Stimulated activated CD4-positive, alpha-beta T cell treated with anti-CD3 and anti-CD28 coated beads, Interleukin-1b, Interleukin-23, amount 100 ng/mL, for 4 hours (primary cell): ENCODE results near the gene PMM1.
"Not testable (repeated sequence)": the region's sequence is repeated elsewhere in the genome, so short reads cannot be mapped to it uniquely, and the experiment has no call there.

ENCODE experiments used
- DNase-seq, 2 donors: peaks; one replicate each; pipeline ENCODE4 v3.0.0-alpha.2; 2020; ENCODE audit warnings: low read depth in 2 of 2

PMM1 gene

DNA sequence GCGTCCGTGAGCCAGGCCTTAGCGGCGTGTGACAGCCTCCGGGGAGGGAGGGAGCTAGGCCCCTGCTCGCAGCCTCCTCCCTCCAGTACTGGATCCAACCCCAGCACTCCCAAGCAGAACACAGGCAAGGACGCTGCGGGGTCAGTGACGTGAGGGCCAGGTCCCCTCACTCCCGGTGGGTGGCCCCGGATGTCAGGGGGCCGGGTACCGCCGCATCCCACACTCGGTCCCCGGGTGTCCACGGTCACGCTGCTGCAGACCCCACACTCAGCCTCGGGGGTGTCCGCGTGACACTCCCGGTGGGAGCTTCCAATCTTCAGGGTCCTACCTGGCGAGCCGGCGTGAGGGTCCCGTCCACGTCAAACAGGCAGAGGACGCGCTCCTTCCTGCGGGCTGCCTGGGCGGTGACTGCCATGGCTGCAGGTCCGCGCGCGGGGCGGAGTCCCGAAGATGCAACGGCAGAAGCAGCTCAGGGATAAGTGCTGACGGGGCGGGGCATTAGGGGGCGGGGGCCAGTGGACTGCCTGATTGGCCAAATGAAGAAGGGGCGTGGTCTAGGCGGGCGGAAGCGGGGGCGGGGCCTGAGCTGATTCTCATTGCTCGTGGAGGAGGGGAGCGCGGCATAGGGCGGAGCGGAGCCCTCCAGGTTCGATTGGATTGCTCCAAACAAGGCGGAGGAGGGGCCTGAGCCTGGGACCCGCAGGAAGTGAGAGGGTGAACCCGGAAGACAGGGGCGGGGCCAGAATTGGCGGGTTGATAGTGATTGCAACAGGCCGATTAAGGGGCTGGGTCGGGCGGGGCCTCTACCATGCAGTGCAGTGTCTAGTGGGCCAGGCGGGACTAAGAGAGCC is at the start of gene PMM1:
PMM1 (minus strand) TSS at position 450 of the 851 bp plus-strand sequence; CDS start at position 415, 35 bp downstream.
- peak; percentile 100 for DNase-seq

DNA sequence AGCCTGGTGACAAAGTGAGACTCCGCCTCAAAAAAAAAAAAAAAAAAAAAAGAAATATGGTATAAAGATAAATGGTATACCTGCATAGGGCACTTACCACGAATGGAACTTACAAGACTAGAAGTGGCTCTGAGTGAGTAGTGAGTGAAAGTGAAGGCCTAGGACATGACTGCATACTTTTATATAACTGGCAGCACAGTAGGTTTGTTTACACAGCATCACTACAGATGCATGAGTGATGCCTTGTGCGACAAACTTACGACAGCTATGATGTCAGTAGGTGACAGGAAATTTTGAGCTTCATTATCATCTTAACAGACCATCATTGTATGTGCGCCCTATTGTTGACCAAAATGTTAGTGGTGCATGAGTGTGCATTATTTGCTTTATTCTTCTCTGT is 49.1 kb upstream of the PMM1 start:
- DNase-seq: no peak

DNA sequence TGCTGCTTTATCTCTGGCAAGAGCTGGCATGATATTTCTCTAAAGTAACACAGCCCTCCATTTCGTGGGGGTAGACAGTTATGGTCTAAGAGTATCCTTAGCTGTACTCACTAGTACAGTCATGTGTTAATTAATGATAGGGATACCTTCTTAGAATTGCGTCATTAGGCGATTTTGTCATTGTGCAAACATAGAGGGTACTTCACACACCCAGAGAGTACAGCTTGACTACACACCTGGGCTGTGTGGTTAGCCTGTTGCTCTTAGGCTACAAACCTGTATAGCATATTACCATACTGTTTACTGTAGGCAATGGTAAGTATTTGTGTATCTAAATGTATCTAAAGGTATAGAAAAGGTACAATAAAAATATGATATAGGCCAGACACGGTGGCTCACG is 48.5 kb upstream of the PMM1 start:
- no peak for DNase-seq

DNA sequence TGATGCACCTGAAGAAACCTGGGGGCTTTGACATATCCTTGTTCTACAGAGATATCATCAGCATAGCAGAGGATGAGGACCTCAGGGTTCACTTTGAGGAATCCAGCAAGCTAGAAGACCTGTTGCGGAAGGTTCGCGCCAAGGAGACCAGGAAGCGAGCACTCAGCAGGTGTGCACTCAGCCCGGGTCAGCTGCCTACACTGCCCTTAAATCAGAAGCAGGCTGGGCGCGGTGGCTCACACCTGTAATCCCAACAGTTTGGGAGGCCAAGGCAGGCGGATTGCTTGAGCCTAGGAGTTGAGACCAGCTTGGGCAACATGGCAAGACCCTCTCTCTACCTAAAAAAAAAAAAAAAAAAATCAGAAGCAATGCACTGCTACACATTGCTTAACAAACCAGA is 48.0 kb upstream of the PMM1 start:
- not testable (repeated sequence) for DNase-seq

DNA sequence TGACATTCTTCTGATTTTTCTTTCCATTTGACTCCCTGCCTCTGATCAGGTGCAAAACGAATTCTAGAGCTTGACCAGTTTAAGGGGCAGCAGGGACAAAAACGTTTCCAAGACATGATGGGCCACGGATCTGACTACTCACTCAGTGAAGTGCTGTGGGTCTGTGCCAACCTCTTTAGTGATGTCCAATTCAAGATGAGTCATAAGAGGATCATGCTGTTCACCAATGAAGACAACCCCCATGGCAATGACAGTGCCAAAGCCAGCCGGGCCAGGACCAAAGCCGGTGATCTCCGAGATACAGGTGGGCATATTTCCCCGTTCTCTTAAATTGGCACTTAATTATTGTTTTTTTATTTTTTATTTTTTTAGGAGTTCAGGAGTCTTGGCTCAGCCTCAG is 46.8 kb upstream of the PMM1 start:
- DNase-seq: no peak

DNA sequence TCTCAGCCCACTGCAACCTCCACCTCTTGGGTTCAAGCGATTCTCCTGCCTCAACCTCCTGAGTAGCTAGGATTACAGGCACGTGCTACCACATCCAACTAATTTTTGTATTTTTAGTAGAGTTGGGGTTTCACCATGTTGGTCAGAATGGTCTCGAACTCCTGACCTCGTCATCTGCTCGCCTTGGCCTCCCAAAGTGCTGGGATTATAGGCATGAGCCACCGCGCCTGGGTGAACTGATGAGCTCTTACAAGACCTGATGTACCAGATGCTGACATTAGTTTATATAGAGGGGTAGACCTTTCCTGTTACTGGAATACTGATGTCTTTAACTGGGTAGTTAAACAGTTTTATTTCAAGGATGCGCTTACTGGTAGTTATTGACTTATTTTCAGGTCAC is 45.0 kb upstream of the PMM1 start:
- DNase-seq: not testable (repeated sequence)

DNA sequence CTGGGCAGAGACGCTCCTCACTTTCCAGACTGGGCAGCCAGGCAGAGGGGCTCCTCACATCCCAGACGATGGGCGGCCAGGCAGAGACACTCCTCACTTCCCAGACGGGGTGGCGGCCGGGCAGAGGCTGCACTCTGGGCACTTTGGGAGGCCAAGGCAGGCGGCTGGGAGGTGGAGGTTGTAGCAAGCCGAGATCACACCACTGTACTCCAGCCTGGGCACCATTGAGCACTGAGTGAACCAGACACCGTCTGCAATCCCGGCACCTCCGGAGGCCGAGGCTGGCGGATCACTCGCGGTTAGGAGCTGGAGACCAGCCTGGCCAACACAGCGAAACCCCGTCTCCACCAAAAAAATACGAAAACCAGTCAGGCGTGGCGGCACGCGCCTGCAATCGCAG is 42.0 kb upstream of the PMM1 start:
- DNase-seq: not testable (repeated sequence)

DNA sequence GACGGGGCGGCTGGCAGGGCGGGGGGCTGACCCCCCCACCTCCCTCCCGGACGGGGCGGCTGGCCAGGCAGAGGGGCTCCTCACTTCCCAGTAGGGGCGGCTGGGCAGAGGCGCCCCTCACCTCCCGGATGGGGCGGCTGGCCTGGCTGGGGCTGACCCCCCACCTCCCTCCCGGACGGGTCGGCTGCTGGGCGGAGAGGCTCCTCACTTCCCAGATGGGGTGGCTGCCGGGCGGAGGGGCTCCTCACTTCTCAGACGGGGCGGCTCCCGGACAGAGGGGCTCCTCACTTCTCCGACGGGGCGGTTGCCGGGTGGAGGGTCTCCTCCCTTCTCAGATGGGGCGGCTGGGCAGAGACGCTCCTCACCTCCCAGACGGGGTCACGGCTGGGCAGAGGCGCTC is 41.5 kb upstream of the PMM1 start:
- DNase-seq: not testable (repeated sequence)

DNA sequence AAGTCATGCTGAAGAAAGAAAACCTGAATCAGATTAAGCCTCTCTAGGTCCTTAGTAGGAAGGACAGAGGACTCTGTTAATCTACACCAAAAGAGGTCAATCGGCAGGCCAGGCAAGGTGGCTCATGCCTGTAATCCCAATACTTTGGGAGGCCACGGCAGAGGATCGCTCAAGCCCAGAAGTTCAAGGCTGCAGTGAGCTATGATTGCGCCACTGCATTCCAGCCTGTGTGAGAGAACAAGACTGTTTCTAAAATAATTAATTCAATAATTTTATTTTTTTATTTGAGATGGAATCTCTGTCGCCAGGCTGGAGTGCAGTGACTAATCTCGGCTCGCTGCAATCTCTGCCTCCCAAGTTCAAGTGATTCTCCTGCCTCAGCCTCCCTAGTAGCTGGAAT is 35.9 kb upstream of the PMM1 start:
- no peak for DNase-seq

DNA sequence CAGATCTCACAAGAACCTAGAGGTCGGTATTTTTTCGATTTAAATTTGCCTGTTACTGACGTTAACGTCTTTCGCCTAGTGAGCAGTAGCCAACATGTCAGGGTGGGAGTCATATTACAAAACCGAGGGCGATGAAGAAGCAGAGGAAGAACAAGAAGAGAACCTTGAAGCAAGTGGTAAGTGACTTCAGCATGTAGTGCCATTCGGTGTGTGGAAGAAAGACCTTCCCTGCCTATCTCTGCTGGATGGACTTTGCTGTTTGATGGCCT is 32.2 kb upstream of the PMM1 start:
- DNase-seq: no peak

DNA sequence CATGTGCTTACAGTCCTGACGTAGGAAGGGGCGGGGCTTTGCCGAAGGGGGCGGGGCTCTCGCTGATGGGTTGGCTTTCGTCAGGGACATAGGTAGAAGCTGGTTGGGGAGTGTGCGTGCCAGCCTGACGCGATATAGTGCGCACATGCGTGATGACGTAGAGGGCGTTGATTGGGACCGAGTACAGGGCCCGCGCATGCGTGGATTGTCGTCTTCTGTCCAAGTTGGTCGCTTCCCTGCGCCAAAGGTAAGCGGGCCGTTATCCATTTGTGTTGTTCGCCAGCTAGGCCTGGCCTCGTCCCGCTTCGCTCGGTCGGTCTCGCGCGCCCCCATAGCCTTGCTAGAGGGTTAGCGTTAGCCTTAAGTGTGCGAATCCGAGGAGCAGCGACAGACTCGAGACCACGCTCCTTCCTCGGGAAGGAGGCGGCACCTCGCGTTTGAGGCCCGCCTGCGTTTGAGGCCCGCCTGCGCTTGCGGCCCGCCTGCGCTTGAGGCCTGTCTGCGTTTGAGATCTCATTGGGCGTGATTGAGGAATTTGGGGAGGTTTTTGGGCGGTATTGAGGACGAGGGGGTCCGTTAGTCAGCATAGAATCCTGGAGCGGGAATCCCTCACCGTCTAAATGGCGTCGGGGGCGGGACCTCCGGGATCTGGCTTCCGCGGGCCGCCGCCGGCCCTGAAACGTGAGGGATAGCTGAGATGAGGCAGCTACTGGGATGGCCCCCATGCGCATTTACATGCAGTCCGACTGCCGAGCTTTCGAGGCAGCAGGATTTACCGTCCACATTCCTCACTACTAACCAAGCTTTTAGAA is 31.7 kb upstream of the PMM1 start, which contains the start of gene XRCC6:
XRCC6 (plus strand) TSS at position 197 of the 812 bp plus-strand sequence. CDS start 710 bp downstream, outside the sequence.
- DNase-seq: peak; percentile 99 to 100

DNA sequence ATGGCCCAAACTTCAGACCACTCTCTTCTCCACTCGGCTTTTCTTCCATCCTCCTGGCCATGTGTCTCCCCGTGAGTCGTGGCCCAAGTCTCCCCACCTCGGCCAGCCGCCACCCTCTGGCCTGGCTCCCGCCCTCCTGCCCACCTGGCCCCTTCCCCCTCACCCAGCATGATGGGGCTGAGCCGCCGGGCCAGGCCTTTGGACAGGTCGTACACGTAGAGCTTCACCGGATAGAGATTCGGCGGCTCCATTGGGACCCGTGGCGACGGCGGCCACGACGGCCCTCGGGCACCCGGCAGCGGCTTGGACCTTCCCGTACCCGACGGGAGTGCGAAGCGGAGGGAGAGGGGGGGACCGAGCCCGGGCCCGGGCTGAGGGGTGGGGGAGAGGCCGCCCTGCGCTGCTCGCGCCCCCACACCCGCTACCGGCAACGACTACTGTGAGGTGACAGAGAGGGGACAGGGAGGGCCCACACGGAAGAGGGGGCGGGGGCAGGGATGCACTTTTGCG is 31.0 kb upstream of the PMM1 start, which contains the start of gene DESI1:
DESI1 (minus strand) TSS at position 455 of the 510 bp plus-strand sequence; CDS start at position 251, 204 bp downstream.
- no peak for DNase-seq

DNA sequence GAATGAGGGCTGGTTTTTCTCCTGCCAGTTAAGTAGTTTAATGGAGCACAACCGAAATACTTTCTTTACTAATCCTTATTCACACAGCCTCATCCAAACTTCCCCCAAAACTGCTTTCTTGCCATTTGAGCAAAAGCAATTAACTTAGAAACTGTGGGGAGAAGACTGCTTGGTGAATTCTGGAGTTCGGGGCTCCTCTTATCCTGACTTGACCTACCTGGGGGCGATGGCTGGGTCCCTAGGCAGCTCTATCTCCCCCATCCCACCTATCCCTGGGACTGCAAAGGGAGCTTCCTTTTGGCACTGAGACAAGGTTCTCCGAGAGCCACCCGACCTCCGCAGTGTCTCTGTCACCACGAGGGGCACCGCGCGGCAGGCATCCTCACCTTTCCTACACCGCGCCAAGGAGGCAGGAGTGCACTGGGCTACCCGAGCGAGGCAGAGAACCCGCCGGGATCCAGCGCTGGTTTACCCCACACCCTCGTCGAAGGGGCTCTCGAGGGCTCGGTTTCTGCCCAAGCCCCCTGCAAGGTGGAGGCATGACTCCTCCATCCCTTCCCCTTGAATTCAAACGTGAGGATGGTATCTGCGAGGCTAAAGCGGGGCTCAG is 30.4 kb upstream of the PMM1 start:
- DNase-seq: peak; percentile 18 to 39

DNA sequence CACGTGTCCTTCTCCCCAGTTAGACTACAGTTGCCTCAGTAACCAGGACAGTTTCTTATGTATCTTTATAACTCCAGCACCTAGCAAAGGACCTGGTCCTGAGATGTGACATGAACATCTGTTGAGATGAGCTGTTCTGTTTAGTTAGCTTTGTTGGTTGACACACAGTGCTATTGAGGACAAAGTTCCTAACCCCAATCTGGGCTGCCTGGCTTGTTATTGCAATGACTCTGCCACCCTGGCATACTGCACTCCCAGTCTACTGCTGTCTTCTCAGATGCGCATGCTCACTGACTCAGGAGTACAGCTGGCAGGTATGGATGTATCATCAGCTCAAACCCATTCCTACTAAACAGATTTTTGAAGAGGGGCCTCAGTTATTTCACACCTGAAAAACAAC is 23.8 kb upstream of the PMM1 start:
- no peak for DNase-seq

DNA sequence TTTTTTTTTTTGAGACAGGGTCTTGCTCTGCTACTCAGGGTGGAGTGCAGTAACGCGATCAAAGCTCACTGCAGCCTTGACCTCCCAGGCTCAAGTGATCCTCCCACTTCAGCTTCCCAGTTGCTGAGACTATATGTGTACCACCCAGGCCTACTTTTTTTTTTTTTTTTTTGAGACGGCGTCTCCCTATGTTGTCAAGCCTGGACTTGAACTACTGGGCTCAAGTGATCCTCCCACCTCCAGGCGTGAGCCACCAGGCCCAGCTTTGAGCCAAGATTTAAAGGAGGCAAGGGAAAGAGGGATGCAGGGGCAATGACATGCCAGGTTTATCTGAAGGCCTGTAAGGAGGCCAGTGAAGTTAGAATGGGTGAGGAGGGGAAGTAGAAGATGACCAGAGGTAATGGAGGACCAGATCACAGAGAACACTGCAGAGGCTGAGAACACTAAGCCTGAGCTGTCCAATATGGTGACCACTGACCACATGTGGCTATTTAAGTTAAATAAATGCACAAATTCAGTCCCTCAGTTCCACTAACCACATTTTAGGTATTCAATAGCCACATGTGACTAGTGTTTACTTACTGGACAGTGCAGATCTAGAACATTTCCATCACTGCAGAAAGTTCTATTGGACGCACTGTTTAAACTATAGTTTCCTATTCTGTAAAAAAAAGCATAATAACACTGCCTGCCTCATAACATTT is 23.1 kb upstream of the PMM1 start:
- DNase-seq: no peak

DNA sequence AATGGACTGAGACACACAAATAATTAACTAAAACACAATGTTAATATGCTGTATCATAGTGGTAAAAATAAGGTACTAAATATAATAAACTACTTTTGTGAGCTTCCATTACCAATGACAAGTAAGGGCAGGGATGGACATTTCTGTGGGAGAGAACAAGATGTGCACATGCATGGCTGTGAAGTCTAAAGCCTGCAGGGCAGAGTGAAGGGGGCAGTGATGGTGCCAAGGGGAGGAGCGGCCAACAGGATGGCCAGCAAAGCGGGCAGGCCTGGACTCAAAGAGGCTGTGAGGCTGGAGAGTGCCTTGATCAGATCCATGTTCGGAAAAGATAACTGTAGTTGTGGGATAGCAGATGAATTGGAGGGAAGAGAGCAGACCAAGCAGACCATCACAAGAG is 18.7 kb upstream of the PMM1 start:
- DNase-seq: no peak

DNA sequence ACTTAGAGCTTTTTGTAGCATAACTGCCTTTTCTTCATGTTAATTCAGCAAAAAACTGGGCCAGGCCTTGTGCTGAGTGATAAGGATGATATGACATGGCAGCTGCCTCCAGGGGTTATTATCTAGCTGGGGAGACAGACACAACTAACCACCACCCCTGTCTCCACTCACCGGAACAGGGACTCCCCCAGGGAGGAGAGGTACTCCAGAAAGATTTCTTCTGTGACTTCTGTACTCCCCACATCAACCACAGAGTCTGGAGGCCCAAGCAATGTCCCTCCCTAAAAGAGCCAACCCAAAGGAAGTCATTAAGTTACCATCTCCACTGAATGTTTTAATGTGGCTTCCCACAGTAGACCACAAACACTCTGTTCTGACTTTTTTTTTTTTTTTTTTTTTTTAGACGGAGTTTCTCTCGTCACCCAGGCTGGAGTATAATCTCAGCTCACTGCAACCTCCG is 14.3 kb upstream of the PMM1 start:
- DNase-seq: no peak

DNA sequence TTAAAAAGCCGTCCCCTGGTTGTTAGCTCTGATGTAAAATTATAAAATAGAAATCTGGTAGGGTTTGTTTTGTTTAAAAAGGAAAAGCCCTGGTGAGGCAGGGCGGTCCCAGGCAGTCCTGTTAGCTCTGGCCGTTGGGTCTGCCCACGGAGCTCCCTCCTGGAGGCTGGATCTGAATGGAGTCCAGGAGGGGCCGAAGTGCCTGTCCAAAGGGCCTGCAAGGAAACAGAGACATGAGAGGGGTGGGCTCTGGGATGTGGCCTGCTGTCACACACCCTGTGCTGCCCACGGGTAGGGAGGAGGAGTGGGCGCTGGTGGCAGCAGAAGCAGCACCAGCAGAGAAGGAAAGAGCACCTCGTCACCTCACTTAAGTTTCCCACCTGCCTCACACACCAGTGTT is 11.3 kb upstream of the PMM1 start:
- DNase-seq: no peak

DNA sequence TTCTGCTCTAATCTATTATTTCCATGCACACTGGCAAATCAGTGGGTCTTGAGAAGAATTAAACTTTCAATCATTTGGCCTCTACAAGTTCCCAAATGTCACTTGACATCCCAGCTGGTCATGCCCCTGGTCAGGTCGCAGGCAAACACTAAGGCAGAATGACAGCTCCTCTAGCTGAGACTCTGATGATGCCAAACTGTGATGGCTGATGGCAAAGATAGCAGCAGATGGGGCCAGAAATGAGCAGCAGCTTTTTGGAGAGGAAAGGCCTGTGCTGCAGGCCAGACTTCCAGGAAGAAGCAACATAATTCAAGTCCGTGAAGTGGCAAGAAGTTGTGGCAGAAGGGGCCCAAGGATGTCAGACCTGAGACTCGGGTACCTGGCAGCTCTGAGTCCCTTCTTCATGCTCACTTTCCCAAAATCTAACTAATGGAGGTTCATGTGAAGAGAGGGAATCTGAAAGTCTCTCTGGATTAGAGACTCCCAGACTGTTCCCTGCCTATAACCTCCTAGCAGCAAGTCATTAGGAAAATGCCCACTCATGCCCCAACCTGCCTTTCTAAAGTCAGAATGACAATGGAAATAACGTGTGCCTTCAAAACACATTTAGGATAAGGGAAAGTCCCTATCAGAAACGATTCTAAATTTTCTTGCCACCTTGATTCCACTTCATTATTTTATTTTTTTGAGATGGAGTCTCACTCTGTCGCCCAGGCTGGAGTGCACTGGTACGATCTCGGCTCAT is 9.4 kb upstream of the PMM1 start:
- DNase-seq: no peak

DNA sequence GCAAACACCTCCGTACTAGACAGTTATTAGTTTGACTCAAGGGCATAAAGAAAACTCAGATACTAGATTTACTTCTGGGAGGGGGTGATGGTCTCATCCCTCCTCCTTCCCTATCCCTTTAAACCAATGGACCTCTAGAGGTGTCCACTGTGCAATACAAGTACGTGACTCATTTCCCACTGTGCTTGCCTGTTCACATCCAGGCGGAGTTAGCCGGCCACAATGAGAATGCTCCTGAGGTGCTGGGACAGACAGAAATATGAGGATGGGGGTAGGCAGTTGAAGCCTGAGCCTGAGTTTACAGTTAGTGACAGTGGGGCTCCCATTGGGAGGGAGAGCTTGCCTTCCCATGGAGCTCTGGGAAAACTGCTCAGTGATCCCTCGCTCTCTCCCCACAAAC is 8.4 kb upstream of the PMM1 start:
- no peak for DNase-seq

DNA sequence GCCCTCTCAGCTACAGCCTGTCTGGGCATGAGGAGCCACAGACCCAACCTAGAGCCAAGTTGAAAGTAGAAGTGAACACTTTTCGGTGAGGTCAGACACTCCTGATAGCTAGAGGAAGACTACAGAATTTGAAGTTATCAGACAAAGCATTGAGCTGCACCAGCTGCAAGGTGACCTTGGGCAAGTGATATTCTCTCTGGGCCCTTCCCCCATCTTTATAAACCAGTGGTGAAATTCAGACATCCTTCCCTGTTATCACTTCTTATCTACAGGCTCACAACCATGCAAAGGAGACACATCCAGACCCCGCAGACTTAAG is 8.0 kb upstream of the PMM1 start:
- DNase-seq: no peak
